Retina (tissue), 1 donor: Measurements from ENCODE around the gene EXOSC9.
A peak's percentile ranks its signal among the peaks of the same experiment; 100 is the strongest.
"Not testable (repeated sequence)": the region's sequence is repeated elsewhere in the genome, so short reads cannot be mapped to it uniquely, and the experiment has no call there.

Experiments
- DNase-seq: peaks from one replicate; pipeline ENCODE4 v3.0.0-alpha.2; 2016

The EXOSC9 gene

DNA sequence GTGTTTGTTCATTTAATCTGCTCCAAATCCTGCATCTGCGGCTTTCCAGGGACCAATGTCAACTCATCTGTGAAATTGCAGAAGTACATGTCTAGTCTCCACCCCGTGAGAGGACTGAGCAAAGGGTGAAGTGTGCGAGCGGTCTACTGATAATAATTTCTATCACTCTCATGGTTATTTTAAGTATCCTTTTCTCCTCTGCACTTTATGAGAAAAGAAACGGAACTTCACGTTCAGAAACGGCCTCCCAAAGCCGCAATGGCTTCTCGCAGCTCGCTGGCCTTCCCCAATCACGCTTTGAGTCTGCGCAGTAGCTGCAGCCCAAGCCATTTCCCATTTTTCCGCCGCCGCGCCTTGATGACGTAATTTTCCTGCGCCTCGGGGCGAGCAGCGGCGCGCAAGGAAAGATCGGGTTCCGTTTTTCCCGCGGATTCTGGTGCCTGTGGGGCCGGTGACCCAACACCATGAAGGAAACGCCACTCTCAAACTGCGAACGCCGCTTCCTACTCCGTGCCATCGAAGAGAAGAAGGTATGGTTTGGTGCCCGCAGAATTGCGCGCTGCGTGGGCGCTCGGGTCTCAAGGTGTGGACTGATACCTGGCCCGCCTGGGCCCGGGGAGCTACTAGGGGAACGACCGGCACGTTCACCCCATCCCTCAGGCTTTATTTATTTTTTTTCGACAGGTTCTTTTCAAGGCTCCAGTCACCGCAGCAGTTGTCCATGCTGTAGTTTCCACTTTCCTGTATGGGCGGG, at the start of gene EXOSC9:
TSS of gene EXOSC9 (plus strand) at position 363 of the 754 bp plus-strand sequence. CDS start at position 465, 102 bp downstream.
- DNase-seq = peak; percentile 98

DNA sequence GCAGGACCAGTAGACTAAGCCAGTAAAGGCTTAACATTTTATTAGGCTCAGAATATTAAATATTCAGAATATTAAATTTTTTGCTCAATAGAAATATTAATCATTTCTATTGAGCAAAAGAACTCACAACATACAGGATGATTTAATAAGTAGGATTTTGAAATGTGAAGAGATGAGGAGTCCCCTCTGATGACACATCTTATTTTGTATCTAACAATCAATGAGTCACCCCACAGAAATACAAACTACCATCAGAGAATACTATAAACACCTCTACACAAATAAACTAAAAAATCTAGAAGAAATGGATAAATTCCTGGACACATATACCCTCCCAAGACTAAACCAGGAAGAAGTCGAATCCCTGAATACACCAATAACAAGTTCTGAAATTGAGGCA, 49.0 kb upstream of the EXOSC9 start:
- not testable (repeated sequence) for DNase-seq

- DNase-seq = no peak
Observed at GRCh38 chr4:121758925-121759568, 42.1 kb upstream of the EXOSC9 start.

- no peak for DNase-seq
Observed at GRCh38 chr4:121760205-121760604, 40.9 kb upstream of the EXOSC9 start.

GRCh38 chr4:121764303-121764701, 36.8 kb upstream of the EXOSC9 start:
- no peak for DNase-seq

- peak; percentile 86 for DNase-seq
Observed at GRCh38 chr4:121764702-121765367, 36.3 kb upstream of the EXOSC9 start, which contains the start of gene SMIM43. TSS of gene SMIM43 (minus strand) at chr4:121765164. CDS start at chr4:121765105, 59 bp downstream.

- no peak for DNase-seq
Observed at GRCh38 chr4:121765368-121765705, 35.8 kb upstream of the EXOSC9 start.

DNA sequence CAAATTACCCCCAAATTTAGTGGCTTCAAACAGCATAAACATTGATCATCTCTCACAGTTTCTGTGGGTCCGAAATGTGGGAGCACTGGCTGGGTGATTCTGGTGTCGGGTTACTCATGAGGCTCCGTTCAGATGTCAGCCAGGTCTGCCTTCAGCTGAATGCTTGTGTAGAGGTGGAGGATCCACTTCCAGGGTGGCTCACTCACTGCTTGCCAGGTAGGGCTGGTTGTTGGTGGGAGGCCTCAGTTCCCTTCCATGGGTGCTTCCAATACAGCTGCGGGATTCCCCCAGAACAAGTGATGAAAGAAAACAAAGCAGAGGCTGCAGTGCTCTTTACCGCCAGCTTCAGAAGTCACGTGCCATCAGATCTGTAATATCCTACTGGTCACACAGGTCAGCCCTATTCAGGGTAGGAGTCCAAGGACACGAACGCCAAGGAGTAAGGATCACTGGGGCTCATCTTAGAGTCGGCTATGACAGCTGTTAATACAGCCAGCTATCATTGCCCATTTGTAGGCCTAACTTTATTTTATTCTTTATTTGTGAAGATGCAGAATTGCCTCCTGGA, 35.1 kb upstream of the EXOSC9 start:
- DNase-seq = no peak

DNA sequence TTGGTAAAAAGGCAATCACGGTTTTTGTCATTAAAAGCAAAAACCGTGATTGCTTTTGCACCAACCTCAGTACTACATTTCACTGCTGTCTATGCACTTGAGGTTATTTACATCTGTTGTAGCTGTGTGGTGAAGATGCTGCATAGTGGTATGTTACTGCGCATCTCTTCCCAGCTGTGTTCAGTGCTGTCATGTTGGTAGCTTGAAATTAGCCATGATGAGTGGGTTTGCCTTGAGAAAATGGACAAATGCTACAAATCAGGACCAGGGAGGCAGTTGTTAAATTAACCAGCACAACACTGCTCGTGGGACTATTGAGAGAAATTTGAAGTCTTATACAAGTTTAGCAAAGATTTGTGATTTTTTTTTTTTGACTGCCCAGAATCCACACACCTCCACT, 34.0 kb upstream of the EXOSC9 start:
- DNase-seq = peak; percentile 64

- no peak for DNase-seq
Observed at GRCh38 chr4:121769341-121769740, 31.8 kb upstream of the EXOSC9 start.

DNA sequence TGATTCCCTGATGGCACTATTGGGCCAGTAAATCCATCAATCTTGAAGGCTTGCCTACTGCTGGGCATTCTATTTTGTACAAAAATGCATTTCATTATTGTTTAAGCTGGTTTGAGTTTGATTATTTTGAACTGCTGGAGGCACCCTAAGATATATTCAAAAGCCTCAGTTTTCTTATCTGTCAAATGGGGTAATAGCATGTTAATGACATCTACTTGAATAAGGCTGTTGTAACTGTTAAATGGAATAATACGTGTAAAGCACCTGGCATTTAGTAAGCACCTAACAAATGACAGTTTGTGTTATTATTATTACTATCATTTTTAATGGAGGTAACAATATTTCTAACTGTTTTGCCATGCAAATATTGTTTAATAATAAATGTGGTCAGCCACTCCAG, 29.3 kb upstream of the EXOSC9 start:
- DNase-seq = no peak

DNA sequence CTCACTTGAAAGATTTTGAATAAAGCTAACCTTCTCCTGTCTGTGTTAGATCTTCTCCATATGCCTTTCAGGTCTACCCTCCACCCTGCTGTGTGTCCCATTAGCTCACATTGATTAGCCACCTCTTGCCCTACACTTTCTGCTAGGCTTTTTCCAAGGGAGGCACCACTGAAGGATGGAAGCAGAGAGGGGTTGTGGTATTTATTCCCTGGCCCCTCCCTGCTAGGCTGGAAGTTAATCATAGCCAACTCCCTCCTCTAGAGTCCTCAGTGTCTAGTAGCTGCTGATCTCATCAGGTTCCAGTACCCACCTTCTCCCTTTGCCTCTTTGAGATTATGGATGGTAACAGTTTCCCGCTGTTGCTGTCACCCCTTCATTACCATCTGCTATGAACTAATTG, 27.2 kb upstream of the EXOSC9 start:
- DNase-seq = no peak

- no peak for DNase-seq
Observed at GRCh38 chr4:121776610-121777401, 24.3 kb upstream of the EXOSC9 start.

- DNase-seq = peak; percentile 42
Observed at GRCh38 chr4:121777625-121778024, 23.5 kb upstream of the EXOSC9 start.

DNA sequence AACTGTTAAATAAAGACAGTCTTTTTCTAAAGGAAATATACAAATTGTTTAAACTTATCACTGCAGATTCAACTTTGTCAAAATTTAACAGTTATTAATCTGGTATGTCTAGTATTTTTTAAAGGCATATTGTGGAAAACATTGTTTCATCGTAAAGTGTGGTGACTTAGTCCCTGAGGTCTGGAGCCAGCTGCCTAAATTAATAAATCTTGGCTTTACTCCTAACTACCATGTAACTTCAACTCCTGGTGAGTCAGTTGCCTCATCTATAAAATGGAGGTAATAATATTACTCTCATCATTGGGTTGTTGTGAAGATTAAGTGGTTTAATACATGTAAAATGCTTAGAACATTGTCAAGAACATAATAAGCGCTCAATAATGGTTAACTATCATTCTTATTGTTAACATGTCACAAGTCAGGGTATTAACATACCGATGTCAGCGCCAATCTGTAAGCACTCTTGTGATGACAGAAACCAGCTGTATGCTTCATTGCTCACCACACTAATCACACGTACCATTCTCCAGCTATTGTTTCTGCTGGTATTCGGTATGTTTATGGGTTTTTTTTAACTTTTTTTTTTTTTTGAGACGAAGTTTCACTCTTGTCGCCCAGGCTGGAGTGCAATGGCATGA, 22.0 kb upstream of the EXOSC9 start:
- DNase-seq = peak; percentile 68

DNA sequence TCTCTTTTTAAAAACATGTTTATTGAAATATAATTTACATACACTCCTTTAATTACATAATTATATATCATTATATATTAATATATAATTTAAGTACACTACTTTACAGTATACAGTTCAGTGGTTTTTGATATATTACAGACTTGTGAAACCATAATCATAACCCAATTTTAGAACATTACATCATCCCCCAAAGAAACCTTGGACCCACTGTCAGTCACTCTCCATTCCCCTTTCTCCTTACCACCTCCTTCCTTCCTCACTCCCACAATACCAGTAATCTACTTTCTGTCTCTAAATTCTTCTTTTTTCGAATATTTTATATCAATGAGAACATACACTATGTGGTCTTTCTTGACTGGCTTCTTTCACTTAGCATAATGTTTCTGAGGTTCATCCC, 17.9 kb upstream of the EXOSC9 start:
- no peak for DNase-seq

DNA sequence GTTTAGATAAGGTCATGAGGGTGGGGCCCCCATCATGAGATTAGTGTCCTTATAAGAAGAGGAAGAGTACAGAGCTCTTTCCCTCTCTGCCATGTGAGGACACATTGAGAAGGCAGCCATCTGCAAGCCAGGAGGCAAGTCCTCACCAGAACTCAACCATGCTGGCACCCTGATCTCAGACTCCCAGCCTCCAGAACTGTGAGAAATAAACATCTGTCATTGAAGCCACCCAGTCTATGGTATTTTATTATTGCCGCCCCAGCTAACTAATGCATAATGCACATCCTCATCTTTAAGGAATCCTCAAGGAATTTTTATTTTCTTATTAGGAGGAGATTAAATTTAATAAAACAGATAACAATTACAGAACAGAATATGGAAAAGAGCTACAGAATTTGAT, 16.7 kb upstream of the EXOSC9 start:
- DNase-seq = no peak

- DNase-seq = no peak
Observed at GRCh38 chr4:121784975-121785374, 16.1 kb upstream of the EXOSC9 start.

DNA sequence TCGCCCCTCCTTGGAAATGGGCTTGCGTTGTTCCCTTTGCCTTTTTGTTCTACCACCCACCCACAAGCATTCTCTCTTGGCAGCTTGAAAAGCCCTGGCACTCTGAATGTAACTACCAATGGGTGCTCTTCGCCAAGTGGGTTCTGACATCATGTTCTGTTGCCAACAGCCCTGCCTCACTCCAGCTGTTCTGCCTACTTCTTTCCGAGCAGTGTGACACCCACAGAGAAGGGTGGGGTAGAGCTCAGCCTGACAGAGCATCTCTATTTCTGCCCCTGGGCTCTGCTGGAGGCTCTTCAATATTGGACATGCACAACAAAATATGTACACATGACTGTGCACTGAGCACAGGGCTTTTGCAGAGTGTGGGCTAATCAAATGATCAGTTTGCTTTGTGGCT, 15.6 kb upstream of the EXOSC9 start:
- no peak for DNase-seq

DNA sequence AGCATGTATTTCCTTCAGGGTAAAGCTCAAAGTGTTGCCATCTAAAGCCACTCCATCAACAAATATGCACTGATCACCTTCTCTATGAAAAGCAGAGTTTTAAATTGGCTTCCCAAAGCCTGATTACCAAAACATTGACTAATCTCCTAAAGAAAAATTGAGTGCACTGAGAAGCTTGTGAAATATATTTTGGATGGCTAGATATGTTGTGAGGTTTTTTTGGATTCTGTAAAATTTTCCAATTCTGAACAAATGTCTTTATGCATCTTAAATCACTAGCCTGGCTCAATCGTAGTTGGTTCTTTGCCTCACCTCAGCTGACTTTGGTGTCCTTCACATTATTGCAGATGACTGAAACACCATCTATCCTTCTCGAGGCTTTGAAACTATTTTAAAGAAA, 14.9 kb upstream of the EXOSC9 start:
- no peak for DNase-seq

DNA sequence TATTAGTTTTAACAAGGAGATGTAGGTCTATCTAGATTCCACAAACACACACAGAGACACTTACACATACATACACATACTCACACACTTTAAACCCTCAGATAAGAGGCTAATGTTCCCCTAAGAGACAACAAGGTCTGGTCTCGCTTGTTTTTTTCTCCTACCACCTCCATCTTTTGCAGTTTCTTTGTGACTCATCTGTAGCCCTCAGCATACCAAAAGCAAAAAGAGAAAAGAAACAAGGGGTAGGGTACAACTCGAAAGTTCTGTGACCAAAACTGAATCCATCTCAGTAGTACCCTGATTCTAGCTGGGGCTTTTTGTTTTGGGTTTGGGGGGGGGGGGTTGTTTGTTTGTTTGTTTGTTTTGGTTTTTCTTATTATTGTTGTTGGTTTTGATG, 12.2 kb upstream of the EXOSC9 start:
- no peak for DNase-seq

GRCh38 chr4:121789455-121789854, 11.7 kb upstream of the EXOSC9 start:
- DNase-seq = no peak
